NCI-H446 treated with DMSO at 0.1 percent for 48 hours (cell line): ENCODE results near the gene HSD11B1.

Experiments
- DNase-seq: peaks from one replicate; lab custom pipeline; 2025; lab: John Stamatoyannopoulos, UW

Gene HSD11B1

DNA sequence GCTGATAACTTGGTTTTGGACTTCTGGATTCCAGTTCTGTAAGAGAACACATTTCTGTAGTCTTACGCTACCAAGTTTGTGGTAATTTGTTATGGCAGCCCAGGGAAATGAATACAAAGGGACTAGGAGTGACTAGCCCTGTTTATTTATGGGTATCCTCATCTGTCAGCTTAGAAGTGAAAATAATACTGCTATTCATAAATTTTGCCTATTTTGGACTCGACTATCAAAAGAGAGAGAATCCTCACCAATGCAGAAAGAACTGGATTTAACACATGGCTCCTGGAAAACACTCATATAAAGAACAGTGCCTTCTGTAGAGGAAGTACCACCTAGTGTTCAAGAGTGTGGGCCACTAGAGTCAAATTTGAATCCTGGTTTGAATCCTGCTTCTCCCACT, 22.6 kb downstream of the HSD11B1 start:
- DNase-seq, result no peak

DNA sequence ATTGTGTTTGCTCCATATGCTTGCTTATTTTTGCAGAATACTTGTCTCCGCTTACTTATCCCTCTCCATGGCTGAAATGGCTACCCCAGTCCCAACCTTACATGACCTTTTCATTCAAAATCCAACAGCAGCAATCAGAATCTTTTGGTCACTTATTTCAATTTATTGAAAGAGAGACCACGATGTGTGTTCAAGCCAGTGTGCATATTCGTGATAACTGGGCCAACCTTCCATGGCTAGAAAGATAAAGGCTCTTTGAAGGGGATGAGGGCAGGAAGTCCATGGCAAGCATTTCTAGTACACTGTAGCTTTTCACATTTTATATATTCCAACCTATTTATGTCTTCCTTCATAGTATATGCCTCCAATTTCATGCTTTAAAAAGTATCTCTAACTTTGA, 23.1 kb downstream of the HSD11B1 start:
- no peak for DNase-seq

- DNase-seq, result no peak
These were observed 23.8 kb downstream of the HSD11B1 start for GRCh38 chr1:209728466-209728865.

DNA sequence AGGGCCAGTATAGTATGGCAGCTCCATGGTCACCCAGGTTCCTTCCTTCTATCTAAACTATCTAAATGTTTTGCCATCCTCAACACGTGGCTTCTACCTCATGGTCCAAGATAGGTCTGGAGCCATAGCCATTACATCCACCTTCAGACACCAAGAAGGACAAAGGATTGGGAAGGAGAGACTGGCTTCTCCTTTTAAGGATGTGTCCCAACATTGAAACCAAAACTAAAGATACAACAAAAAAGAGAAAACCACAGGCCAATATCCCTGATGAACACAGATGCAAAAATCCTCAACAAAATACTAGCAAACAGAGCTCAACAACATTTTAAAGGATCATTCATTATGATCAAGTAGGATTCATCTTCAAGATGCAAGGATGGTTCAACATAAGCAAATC, 24.8 kb downstream of the HSD11B1 start:
- no peak for DNase-seq

- no peak for DNase-seq
These were observed 28.1 kb downstream of the HSD11B1 start for GRCh38 chr1:209732725-209733124.

DNA sequence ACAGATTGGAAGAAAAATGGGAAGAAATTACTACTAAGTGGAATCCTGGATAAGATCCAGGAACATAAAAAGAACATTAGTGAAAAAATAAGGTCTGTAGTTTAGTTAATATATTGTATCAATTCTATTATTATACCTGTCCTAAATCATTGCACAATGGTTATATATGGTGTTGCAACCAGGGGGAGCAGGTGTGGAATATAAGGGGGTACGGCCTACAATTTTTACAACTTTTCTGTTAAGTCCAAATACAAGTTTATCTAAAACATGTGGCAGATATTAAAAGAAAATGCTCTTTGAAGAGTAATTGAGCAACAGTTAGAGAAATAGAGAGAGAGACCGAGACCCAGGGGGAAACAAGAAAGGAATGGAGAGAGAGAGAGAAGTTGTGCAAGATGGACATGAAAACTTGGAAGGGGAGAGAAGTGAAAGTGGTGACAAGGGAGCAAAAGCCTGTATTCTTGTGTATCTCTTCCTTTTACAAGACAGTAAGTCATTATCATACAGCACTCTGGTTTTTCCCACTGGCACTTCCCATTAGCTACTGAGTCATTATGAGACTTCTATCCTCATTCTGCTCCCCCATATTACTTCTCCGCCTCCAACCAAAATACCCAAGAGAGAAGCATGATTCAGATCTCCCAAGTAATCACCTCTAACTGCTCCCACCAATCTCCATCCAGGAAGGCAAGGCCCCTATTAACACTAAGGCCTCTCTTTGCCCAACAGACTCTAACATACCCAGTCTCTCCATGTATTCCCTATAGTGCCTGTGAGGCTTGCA, 29.0 kb downstream of the HSD11B1 start:
- no peak for DNase-seq

- DNase-seq, result no peak
These were observed 32.0 kb downstream of the HSD11B1 start for GRCh38 chr1:209736490-209737117.

DNA sequence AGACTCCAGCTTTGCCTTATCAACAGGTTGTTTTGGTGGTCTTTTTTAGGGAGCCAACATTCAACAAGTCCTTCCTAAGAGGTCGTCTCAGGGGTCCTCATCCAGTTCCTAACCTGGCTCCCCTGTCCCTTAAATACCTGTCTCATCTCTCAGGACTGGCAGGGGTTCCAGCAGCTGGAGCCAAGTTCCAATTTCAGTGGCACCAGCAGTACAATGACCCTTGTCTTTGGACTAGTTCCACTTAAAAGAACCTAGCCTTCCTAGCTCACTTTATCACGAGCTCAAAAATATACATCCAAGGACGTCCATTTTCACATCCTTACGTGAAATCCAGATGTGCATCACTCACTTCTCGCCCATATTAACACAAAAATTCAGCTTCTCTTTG, 32.5 kb downstream of the HSD11B1 start:
- no peak for DNase-seq

DNA sequence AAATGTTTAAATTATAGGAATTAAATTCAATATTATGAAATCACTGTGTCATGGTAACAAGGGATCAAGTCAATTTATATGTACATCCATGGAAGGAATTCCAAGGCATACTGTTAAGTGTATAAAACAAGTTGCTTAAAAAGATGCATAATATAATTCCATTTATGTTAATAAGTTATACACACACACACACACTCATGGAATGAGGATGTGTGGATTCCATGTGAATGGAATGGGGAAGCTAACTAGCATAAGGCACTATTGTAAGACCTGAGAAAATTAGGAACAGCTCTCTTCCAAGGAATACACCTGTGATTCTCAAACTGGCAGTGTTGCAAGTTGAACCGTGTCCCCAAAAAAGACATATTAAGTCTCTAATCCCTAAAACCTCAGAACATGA, 33.6 kb downstream of the HSD11B1 start:
- no peak for DNase-seq

DNA sequence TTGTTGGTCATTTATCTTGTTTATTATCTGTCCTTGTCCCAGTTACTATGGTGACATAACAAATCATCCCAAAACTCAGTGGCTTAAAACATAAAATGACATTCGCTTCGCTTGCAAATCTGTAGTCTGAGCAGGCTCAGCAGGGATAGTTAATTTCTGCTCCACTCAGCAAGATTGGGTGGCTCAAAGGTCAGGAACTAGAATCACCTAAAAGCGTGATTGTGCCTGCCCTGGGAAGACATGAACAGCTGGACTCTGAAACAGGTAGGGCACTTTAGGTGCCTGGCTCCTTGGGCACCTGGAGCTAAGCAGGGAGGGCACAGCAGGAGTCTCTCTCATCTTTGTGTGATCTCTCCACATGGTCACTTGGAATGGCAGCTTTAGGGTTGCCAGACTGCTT, 36.5 kb downstream of the HSD11B1 start:
- no peak for DNase-seq

DNA sequence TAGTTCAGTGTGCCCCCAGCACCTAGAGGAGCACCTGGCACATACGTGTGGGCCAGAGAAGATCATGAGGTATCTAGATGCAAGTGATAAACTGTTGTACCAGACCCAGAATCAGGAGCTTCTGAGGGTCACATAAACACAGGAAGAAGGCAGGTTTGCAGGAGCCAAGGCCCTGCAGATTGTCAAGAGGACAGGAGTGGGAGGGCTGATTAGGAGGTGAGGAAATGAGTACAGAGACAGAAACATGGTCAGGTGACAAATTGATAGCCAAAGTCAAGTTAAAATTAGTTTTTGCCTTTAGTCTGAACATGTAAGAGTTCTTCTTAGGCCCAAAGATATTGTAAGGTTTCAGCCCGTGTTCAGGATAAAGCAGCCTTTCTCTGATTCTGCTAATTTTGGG, 37.2 kb downstream of the HSD11B1 start:
- DNase-seq, result no peak

- DNase-seq, result no peak
These were observed 37.9 kb downstream of the HSD11B1 start for GRCh38 chr1:209742409-209743144.

DNA sequence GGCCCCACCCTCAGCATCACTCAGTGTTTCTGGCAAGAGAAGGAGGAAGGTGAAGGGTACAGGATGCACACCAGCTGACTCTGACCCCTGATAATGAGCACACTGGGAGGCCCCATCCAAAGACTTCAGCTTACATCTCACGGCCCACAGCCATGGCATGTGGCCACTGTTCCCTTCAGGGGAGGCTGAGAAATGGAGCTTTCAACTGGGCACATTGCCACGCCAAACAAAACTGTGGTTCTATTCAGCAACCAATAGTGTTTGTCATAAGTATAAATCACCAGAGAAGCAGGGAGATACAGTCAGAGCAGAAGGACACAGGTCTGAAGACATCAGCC, 38.5 kb downstream of the HSD11B1 start:
- DNase-seq, result no peak

- no peak for DNase-seq
These were observed 42.0 kb downstream of the HSD11B1 start for GRCh38 chr1:209746451-209747165.

DNA sequence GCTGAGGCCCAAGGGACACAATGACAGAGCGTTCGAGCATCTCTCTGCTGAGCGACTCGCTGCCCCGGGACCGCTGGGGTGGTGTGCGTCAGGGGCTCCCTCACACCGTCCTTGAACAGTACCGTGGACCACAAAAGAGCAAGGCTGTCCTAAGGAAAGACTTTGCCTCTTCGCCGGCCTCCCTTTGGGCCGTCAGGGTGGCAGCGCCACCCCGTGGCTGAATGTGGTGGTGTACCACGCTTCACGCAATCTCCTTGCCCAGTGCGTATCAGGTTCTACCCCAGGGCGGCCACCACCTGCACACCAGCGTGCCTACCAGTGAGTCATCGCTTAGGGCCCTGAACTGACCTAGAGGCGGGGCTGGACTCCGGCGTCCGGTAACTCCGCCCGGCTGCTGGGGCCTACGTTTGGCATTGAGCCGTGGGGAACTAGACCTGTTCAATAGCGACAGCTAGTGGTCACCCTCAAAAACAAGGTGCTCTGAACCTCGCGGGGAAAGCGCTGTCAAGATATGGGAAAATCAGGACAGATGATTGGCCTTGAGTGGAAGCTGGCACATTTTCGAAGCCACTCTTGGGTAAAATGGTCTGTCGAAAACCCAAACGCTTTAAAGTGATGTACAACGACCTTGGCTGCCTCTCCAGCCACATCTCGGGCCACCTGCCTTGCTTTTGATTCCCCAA, 43.1 kb downstream of the HSD11B1 start:
- no peak for DNase-seq

- no peak for DNase-seq
These were observed 44.0 kb downstream of the HSD11B1 start for GRCh38 chr1:209748620-209749019.

DNA sequence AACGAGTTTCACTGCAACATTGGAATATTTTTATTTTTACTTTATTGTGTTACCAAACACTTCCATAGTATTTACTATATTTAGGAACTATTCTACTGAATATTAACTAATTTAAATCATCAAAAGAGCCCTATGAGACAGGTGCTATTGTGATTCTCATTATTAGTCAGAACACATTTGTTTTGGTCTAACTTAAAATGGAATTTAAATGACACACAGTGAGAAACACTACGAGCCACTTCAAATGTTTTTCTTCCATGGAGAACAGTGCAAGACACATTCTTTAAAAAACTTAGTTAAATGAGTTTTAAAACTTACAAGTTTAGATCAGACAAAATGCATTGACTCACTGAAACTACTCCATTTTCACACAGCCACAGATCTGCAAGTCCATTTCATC, 44.6 kb downstream of the HSD11B1 start:
- no peak for DNase-seq

- no peak for DNase-seq
These were observed 45.2 kb downstream of the HSD11B1 start for GRCh38 chr1:209749670-209750323.

DNA sequence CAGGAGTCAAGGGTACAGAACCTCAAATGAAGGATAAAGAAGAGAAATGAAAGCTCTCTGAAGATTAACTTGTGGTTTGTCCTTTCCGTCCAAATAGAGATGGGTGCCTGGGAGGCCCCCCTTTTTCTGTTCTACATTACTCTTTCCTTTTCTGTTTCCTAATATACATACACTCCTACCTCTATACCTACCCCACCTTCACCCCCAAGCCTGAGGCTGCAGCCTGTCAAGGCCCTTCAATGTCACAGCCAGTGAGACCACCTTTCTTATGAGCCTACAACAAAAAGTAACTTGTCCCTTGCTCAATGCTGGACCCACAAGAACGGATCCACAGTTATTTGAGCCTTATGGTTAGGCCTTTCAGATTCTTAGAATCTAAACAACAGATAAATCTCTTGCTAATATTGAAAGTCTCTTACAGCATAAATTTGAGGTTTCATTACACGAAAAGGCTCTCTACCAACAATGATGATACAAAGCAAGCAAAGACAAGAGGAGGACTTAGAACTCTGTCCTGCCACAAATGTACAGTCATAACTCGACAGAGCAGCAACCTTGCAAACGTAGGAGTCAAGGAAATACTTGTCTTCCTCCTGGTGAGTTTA, 47.1 kb downstream of the HSD11B1 start:
- DNase-seq, result no peak

DNA sequence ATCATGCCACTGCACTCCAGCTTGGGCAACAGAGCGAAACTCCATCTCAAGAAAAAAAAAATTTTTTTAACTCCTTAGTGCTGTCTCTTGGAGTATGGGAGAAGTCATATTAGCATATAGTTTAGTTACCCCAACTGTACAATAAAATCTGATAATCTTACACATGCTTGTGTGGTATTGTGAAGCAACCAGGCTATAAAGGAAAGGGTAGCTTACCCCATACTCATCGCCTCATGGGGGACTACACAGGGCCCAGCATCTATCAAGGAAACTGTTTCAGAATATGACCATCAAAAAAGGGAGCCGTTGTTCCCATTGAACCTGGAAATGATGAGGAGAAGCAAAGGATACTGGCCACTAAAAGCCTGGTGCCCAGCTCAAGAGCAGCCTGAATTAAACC, 48.2 kb downstream of the HSD11B1 start:
- DNase-seq, result no peak

DNA sequence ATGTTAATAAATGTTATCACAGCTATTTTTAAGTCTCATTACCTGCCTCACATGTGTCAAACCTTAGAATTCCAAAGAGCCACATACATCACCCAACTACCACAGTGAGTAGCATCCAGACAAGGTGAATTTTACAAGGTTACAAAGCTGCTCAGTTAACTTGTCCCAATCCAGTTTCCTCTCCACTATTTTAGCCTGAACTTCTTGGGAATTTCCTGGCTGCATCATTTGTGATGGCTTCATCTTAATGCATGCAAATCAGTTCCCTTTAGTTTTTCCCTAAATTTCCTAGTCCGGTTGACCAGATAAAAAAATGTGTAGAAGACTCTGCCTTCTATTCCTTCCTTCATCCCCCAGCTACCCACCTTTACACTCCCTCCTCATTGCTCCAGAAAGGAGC, 50.6 kb downstream of the HSD11B1 start:
- DNase-seq, result no peak
